PC-3 (cell line): ENCODE measurements around the gene SENP1.

Experiments used
- CTCF ChIP-seq: fragments of 300-600 bp; sonication (generic); conservative IDR thresholded peaks from 2 replicates; pipeline ENCODE4 v1.5.1; 2017; ENCODE audit warnings: antibody characterized with exemption, low read depth, mild to moderate bottlenecking, low read length
- EZH2 ChIP-seq: fragments of 300-600 bp; sonication (generic); IDR thresholded peaks from one replicate; pipeline ENCODE4 v1.6.1; 2017; ENCODE audit warnings: antibody characterized with exemption, mild to moderate bottlenecking, low read length; ENCODE audit not compliant: unreplicated experiment

DNA sequence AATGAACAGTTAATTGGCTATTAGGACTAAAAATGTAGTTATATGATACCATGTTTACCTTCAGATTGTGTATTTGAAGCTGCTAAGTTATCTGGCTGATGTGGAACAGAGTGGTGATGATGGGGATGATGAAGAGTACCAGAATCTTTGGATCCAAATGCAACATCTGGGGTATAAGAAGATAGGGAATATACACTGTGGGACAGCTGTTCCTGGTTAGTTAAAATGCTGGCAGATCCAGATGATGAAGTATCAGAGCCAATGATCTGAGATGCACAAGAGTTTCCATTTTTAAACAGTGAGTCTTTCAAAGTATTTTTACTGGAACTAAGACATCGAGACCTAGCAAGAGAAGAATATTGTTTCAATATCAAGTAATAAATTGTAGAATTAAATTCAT, 31.6 kb downstream of the SENP1 start:
- TF ChIP-seq CTCF (no peak), EZH2 (no peak)
